Stimulated activated memory B cell treated with anti-CD40 and anti-IgM and Interleukin-4, amounts not matched to agents 10 μg/mL and 1 μg/mL and 100 μg/mL, for 72 hours (primary cell): ENCODE measurements around the gene KRTAP10-5.
"Not testable (repeated sequence)": the region's sequence is repeated elsewhere in the genome, so short reads cannot be mapped to it uniquely, and the experiment has no call there.

Experiments
- ATAC-seq: fragments of 150-1000 bp; cut with Tn5 transposase; 2 replicates; pipeline ENCODE4 v1.10.0; 2021
- H3K27ac Mint-ChIP-seq: one replicate; pipeline ENCODE4 v1.8.0; 2022; ENCODE audit warnings: mild to moderate bottlenecking, mixed read lengths
- H3K27me3 Mint-ChIP-seq: one replicate; pipeline ENCODE4 v1.8.0; 2022; ENCODE audit warnings: mixed read lengths
- H3K36me3 Mint-ChIP-seq: one replicate; pipeline ENCODE4 v1.8.0; 2022; ENCODE audit warnings: mixed read lengths
- H3K4me1 Mint-ChIP-seq: one replicate; pipeline ENCODE4 v1.8.0; 2022; ENCODE audit warnings: mixed read lengths
- H3K4me3 Mint-ChIP-seq: one replicate; pipeline ENCODE4 v1.8.0; 2022; ENCODE audit warnings: mild to moderate bottlenecking, moderate library complexity, mixed read lengths
- H3K9me3 Mint-ChIP-seq: one replicate; pipeline ENCODE4 v1.8.0; 2022; ENCODE audit warnings: mixed read lengths

The KRTAP10-5 gene

GRCh38 chr21:44572959-44573583 is 7.3 kb downstream of the KRTAP10-5 start:
- peaks cover 73% of the 10 kb centered on the region for H3K27me3 Mint-ChIP-seq
- H3K9me3 Mint-ChIP-seq = peaks cover 20% of the 10 kb centered on the region
- ATAC-seq = no peak
- no peak overlapping the region for H3K27ac Mint-ChIP-seq
- peaks cover 15% of the 10 kb centered on the region for H3K4me1 Mint-ChIP-seq
- no peak overlapping the region for H3K4me3 Mint-ChIP-seq
- H3K36me3 Mint-ChIP-seq = peaks cover 9% of the 10 kb centered on the region

- no peak overlapping the region for H3K4me3 Mint-ChIP-seq
- no peak for ATAC-seq
- H3K27ac Mint-ChIP-seq = no peak overlapping the region
- peaks cover 14% of the 10 kb centered on the region for H3K9me3 Mint-ChIP-seq
- H3K4me1 Mint-ChIP-seq = peaks cover 15% of the 10 kb centered on the region
- H3K27me3 Mint-ChIP-seq = peaks cover 73% of the 10 kb centered on the region
- H3K36me3 Mint-ChIP-seq = peaks cover 9% of the 10 kb centered on the region
Measured at GRCh38 chr21:44571844-44572782, 8.3 kb downstream of the KRTAP10-5 start.

GRCh38 chr21:44571296-44571695 is 9.1 kb downstream of the KRTAP10-5 start:
- Mint-ChIP-seq H3K27me3 (peaks cover 73% of the 10 kb centered on the region), H3K4me1 (peaks cover 20% of the 10 kb centered on the region), H3K9me3 (peaks cover 10% of the 10 kb centered on the region), H3K4me3 (no peak overlapping the region), H3K36me3 (peaks cover 9% of the 10 kb centered on the region), H3K27ac (no peak overlapping the region)
- no peak for ATAC-seq

- ATAC-seq = no peak
- no peak overlapping the region for H3K4me3 Mint-ChIP-seq
- peaks cover 4% of the 10 kb centered on the region for H3K9me3 Mint-ChIP-seq
- peaks cover 4% of the 10 kb centered on the region for H3K36me3 Mint-ChIP-seq
- peaks cover 62% of the 10 kb centered on the region for H3K27me3 Mint-ChIP-seq
- no peak overlapping the region for H3K27ac Mint-ChIP-seq
- H3K4me1 Mint-ChIP-seq = peaks cover 26% of the 10 kb centered on the region
Measured at GRCh38 chr21:44569861-44570517, 10.4 kb downstream of the KRTAP10-5 start.

GRCh38 chr21:44568667-44569556 is 11.5 kb downstream of the KRTAP10-5 start:
- no peak for ATAC-seq
- peaks cover 23% of the 10 kb centered on the region for H3K4me1 Mint-ChIP-seq
- H3K27ac Mint-ChIP-seq = no peak overlapping the region
- peaks cover 4% of the 10 kb centered on the region for H3K36me3 Mint-ChIP-seq
- peaks cover 4% of the 10 kb centered on the region for H3K9me3 Mint-ChIP-seq
- peak overlapping the region; percentile 30 for H3K4me3 Mint-ChIP-seq
- H3K27me3 Mint-ChIP-seq = peaks cover 51% of the 10 kb centered on the region

- peaks cover 4% of the 10 kb centered on the region for H3K36me3 Mint-ChIP-seq
- ATAC-seq = no peak
Measured at GRCh38 chr21:44568261-44568660, 12.1 kb downstream of the KRTAP10-5 start.

GRCh38 chr21:44567481-44568171 is 12.8 kb downstream of the KRTAP10-5 start:
- Mint-ChIP-seq H3K9me3 (peaks cover 10% of the 10 kb centered on the region), H3K27ac (no peak overlapping the region), H3K27me3 (peaks cover 38% of the 10 kb centered on the region), H3K36me3 (peaks cover 4% of the 10 kb centered on the region), H3K4me1 (peaks cover 23% of the 10 kb centered on the region), H3K4me3 (no peak overlapping the region)
- ATAC-seq = no peak

More at GRCh38 chr21:44568261-44568660, 12.1 kb downstream of the KRTAP10-5 start:
- Mint-ChIP-seq H3K4me1 (peaks cover 23% of the 10 kb centered on the region), H3K9me3 (peaks cover 5% of the 10 kb centered on the region), H3K27ac (no peak overlapping the region), H3K4me3 (no peak overlapping the region), H3K27me3 (peaks cover 45% of the 10 kb centered on the region)

- peaks cover 26% of the 10 kb centered on the region for H3K27me3 Mint-ChIP-seq
- H3K9me3 Mint-ChIP-seq = peaks cover 16% of the 10 kb centered on the region
- H3K27ac Mint-ChIP-seq = no peak overlapping the region
- H3K4me3 Mint-ChIP-seq = no peak overlapping the region
- peaks cover 31% of the 10 kb centered on the region for H3K4me1 Mint-ChIP-seq
- peaks cover 13% of the 10 kb centered on the region for H3K36me3 Mint-ChIP-seq
- peak; percentile 51 for ATAC-seq
Measured at GRCh38 chr21:44566403-44566802, 14.0 kb downstream of the KRTAP10-5 start.

GRCh38 chr21:44564886-44565598 is 15.4 kb downstream of the KRTAP10-5 start:
- peak; percentile 71 for ATAC-seq
- H3K27ac Mint-ChIP-seq = peak overlapping the region; percentile 57
- peaks cover 15% of the 10 kb centered on the region for H3K27me3 Mint-ChIP-seq
- peaks cover 20% of the 10 kb centered on the region for H3K9me3 Mint-ChIP-seq
- H3K36me3 Mint-ChIP-seq = peaks cover 19% of the 10 kb centered on the region
- H3K4me1 Mint-ChIP-seq = peaks cover 38% of the 10 kb centered on the region
- peak overlapping the region; percentile 47 for H3K4me3 Mint-ChIP-seq

GRCh38 chr21:44564099-44564498 is 16.3 kb downstream of the KRTAP10-5 start:
- Mint-ChIP-seq H3K36me3 (peaks cover 16% of the 10 kb centered on the region), H3K9me3 (peaks cover 20% of the 10 kb centered on the region), H3K4me1 (peaks cover 35% of the 10 kb centered on the region), H3K27me3 (peaks cover 5% of the 10 kb centered on the region), H3K4me3 (no peak overlapping the region), H3K27ac (no peak overlapping the region)
- ATAC-seq = no peak

- peaks cover 26% of the 10 kb centered on the region for H3K27me3 Mint-ChIP-seq
- peaks cover 20% of the 10 kb centered on the region for H3K36me3 Mint-ChIP-seq
- no peak for ATAC-seq
- H3K4me1 Mint-ChIP-seq = peaks cover 30% of the 10 kb centered on the region
- no peak within 1 kb of the TSS for H3K27ac Mint-ChIP-seq
- H3K4me3 Mint-ChIP-seq = no peak within 1 kb of the TSS
- H3K9me3 Mint-ChIP-seq = peaks cover 20% of the 10 kb centered on the region
Measured at GRCh38 chr21:44558695-44559094, 21.7 kb downstream of the KRTAP10-5 start, which contains the start of gene KRTAP10-3. KRTAP10-3 (minus strand) TSS chr21:44558795; CDS start chr21:44558715, 80 bp downstream.

- Mint-ChIP-seq H3K27me3 (peaks cover 30% of the 10 kb centered on the region), H3K4me1 (peaks cover 30% of the 10 kb centered on the region), H3K36me3 (peaks cover 20% of the 10 kb centered on the region), H3K9me3 (peaks cover 19% of the 10 kb centered on the region)
- not testable (repeated sequence) for H3K27ac Mint-ChIP-seq, ATAC-seq, H3K4me3 Mint-ChIP-seq
Measured at GRCh38 chr21:44558329-44558675, 22.1 kb downstream of the KRTAP10-5 start.

- H3K9me3 Mint-ChIP-seq = peaks cover 13% of the 10 kb centered on the region
- H3K4me3 Mint-ChIP-seq = no peak overlapping the region
- peaks cover 20% of the 10 kb centered on the region for H3K36me3 Mint-ChIP-seq
- H3K27ac Mint-ChIP-seq = no peak overlapping the region
- no peak for ATAC-seq
- peaks cover 36% of the 10 kb centered on the region for H3K27me3 Mint-ChIP-seq
- H3K4me1 Mint-ChIP-seq = peaks cover 30% of the 10 kb centered on the region
Measured at GRCh38 chr21:44557491-44558328, 22.7 kb downstream of the KRTAP10-5 start.
